GM10847 (cell line): ENCODE data around the gene RBM15.

Experiments
- POLR2A ChIP-seq: IDR thresholded peaks from 2 replicates; pipeline ENCODE4 v1.6.1; 2011; ENCODE audit not compliant: insufficient read length; ENCODE audit errors: extremely low read depth

RBM15 gene

DNA sequence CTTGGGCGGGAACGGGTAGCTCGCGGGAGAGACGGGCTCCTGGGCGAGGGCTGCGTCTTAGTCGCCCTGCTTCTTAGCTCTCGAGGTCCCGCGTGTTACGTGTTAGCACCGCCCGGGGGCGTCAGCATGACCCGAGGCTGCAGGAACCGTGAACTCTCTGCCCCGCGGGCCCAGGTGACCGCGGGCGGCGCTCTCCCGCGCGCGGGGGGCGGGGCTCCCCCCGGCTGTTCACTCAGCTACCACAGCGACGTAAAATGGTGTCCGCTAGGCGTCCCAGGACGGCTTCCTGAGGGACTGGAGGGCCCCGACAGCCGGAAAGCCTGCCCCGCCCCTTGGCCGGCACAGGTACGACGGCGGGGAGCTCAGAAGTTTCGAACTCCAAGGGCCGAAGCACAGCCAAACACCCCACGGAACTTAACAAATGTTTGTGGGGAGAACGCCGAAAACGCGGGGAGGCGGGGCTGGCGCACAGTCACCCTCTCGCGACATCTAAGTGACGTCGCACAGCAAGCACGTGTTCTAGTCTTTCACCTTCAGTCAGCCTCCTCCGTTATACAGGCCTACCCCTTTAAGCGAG, 780 bp upstream of the RBM15 start:
- no peak for TF ChIP-seq POLR2A

DNA sequence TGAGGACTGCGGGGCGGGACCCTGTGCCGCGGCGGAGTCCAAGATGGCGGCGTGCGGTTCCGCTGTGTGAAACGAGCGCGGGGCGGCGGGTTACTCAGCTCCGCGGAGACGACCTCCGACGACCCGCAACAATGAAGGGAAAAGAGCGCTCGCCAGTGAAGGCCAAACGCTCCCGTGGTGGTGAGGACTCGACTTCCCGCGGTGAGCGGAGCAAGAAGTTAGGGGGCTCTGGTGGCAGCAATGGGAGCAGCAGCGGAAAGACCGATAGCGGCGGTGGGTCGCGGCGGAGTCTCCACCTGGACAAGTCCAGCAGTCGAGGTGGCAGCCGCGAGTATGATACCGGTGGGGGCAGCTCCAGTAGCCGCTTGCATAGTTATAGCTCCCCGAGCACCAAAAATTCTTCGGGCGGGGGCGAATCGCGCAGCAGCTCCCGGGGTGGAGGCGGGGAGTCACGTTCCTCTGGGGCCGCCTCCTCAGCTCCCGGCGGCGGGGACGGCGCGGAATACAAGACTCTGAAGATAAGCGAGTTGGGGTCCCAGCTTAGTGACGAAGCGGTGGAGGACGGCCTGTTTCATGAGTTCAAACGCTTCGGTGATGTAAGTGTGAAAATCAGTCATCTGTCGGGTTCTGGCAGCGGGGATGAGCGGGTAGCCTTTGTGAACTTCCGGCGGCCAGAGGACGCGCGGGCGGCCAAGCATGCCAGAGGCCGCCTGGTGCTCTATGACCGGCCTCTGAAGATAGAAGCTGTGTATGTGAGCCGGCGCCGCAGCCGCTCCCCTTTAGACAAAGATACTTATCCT, 430 bp downstream of the RBM15 start:
- peak; percentile 87 for TF ChIP-seq POLR2A

DNA sequence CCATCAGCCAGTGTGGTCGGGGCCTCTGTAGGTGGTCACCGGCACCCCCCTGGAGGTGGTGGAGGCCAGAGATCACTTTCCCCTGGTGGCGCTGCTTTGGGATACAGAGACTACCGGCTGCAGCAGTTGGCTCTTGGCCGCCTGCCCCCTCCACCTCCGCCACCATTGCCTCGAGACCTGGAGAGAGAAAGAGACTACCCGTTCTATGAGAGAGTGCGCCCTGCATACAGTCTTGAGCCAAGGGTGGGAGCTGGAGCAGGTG, 961 bp downstream of the RBM15 start:
- no peak for TF ChIP-seq POLR2A

DNA sequence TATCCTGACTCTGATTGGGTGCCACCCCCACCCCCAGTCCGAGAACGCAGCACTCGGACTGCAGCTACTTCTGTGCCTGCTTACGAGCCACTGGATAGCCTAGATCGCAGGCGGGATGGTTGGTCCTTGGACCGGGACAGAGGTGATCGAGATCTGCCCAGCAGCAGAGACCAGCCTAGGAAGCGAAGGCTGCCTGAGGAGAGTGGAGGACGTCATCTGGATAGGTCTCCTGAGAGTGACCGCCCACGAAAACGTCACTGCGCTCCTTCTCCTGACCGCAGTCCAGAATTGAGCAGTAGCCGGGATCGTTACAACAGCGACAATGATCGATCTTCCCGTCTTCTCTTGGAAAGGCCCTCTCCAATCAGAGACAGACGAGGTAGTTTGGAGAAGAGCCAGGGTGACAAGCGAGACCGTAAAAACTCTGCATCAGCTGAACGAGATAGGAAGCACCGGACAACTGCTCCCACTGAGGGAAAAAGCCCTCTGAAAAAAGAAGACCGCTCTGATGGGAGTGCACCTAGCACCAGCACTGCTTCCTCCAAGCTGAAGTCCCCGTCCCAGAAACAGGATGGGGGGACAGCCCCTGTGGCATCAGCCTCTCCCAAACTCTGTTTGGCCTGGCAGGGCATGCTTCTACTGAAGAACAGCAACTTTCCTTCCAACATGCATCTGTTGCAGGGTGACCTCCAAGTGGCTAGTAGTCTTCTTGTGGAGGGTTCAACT, 2.1 kb downstream of the RBM15 start:
- no peak for TF ChIP-seq POLR2A

DNA sequence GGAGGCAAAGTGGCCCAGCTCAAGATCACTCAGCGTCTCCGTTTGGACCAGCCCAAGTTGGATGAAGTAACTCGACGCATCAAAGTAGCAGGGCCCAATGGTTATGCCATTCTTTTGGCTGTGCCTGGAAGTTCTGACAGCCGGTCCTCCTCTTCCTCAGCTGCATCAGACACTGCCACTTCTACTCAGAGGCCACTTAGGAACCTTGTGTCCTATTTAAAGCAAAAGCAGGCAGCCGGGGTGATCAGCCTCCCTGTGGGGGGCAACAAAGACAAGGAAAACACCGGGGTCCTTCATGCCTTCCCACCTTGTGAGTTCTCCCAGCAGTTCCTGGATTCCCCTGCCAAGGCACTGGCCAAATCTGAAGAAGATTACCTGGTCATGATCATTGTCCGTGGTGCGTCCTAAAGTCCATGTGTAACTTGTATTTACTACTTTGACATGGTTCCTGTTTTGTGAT, 2.7 kb downstream of the RBM15 start:
- no peak for TF ChIP-seq POLR2A

DNA sequence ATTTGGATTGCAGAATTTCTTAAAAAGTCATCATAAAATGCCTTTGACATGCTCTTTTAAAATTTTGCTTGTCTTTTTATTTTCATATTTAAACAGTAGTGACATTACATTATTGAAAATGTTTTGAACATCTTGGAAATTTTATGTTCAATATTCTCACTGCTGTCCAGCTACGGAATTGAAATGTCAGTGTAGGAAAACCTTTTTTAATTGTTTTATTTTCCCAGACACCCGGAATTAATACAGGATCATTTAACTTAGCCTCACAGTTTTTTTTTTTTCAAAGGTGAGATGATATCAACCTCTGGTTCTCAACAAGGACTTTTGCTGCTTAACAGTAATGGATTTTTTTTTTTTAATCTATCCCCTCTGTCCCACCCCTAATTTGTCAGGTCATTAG, 4.1 kb downstream of the RBM15 start:
- no peak for TF ChIP-seq POLR2A

DNA sequence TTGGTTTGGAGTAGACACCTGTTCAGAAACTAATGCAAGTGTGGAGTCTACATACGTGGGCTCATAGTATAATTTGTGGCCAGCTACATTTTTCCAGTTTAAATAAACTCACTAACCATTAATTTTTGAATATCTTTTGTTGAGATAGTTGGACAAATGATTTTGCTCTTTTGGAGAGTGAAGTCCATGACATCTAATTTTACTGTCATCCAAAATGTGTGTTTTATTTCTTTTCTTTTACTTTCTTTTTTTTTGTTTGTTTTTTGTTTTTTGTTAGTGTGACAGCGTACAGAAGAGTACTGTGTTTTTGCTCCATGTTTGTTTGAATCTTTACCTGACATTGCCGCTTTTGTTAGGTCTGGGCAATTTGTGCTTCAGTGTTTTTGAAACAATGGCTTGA, 5.0 kb downstream of the RBM15 start:
- no peak for TF ChIP-seq POLR2A

DNA sequence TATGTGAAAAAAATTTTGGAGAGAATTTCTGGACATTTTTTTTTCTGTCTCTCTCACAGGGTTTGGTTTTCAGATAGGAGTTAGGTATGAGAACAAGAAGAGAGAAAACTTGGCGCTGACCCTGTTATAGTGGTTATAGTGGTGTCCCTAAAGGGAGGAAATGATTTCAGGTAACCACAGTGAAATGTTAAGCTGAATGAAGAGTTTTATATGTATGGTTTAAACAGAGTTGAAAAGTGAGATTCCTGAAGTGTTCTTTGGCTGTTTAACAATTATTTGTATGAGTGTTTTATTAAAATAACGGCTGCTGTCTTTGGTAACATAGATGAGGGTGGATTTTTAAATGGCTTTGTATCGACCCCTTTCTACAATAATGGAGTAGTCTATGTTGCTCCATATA, 6.3 kb downstream of the RBM15 start:
- no peak for TF ChIP-seq POLR2A

DNA sequence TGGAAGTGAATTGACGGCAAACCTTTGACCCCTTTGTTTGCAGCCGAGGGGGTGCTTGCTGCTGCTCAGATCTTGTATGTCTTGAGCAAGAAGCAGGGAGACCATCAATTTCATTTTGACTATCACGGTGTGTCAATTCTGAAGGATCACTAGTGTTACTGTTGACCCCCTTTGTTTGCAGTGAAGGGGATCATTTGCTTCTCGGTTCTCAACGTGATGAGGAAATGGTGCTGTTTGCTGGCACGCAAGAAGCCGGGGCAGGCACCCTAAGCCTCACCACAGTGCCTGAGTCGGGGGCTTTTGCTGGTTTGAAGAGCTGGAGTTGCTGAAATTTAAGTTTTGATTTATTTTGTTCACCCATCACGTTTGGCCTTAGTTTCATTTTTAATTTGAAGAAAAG, 7.5 kb downstream of the RBM15 start:
- no peak for TF ChIP-seq POLR2A

DNA sequence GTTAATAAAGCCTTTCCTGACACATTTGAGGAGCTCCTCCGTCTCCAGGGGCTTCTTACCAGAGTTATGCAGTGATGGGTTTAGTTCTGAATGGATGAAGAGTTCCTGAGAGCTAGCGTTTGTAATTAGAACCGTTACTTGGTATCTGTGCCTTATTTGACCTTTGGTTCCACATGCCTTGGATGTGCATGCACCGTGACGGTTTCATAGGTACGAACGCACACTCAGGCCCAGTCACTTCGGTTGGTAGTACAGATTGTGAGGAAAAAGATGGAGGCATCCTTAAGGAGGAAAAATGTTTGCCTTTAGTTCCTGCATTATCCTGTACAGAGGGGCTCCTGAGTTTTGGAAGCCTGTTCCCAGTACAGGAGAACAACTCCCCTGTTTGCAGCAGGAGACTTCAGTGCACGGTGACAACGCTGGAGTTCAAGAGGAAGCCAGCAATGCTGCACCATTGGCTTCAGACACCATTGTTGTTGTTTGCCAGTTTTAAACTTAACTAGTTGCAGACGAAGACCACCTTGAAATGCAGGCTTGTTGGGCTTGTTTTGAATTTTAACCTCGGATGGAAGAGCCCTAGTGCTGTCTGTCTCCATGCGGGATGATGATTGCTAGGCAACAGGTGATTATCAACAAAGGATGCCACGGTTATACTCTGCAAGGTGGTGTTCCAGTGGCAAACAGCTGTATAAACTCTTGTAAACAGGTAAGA, 8.2 kb downstream of the RBM15 start:
- no peak for TF ChIP-seq POLR2A

DNA sequence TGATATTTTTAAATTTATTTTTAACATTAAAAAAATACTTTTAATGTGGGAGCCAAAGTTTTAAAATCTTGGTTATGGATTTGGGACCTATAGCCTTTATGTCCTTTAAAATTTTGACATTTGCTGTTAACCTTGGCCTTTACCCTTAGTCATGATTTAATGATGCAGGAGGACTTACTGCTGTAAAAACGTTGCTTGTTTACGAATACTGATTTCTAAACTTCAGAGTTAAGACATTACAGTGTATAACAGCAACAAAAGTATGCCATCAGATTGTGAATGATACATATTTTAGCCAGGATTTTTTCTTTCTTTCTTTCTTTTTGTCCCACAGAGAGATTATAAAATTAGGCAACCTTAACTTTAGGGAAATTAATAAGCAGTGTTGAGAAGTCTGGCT, 8.9 kb downstream of the RBM15 start:
- TF ChIP-seq POLR2A: no peak

DNA sequence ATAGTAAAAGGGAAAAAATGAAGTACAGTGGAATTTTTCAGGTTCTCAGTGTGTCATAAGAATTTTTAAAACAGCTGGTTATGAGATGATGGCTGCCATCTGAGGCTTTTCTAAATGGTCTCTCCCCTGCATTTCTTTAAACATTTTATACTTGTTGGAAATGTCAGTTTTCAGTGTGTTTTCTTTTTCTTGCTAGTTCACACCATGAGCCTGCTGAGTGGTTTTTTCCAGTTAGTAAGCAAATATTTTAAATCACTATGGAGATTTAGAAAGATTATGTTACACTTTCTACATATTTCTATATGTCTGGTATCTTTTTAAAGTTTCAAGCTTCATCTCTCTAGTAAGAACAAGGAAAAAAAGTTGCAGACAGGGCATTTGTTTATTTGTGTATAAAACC, 9.6 kb downstream of the RBM15 start:
- TF ChIP-seq POLR2A: no peak

DNA sequence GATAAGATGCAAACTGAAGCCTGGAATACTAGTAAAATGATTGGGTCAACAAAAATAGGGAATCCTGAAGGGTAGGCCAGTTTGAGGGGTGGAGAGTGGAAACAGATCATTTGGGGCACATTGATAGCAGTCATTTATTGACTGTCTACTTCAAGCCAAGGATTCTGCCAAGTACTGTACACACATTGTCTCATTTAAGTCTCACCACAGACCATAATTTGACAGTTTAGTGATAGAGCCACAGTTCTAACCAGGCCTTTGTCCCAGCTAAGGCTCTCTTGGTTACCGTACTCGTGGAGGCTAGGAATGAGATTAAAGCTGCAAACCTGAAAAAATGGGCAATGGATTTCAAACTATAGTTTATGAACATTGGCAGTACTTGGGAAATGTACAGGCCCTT, 11.2 kb downstream of the RBM15 start:
- TF ChIP-seq POLR2A: no peak

DNA sequence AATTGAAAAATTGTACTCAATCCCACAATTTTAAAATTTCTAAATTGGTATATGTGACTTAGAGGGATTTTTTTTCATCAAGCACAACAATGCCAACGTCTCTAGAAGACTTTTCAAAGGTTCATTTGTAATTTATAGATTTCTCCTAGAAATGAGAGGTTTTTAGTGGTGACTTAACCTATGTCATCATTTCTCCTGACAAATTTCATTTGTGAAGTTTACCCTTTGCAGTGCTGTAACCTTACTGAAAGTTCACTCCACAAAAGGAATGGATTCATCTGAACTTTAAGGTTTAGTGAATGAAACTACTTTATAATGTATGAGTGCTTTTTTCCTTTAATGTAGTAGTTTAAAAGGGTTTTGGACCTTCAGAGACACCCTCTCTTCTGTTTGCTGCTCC, 16.1 kb downstream of the RBM15 start:
- no peak for TF ChIP-seq POLR2A

DNA sequence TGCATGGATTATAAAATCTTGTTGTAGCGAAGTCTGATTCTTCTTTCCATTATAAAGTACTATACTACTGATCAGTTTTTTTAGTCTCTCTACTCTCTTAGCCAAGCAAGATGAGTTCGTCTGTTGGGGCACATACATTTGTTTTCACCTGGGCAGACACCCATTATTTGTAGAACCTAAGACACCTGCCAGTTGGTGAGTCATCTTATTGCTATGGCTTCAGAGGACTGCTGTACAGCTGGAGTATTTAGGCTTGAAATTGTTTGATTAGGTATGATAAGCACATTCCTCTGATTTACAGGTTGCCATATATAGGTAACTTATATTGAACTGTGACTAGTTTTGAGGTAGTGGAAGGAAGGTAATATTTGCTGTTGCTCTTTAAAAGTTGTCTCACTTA, 17.2 kb downstream of the RBM15 start:
- TF ChIP-seq POLR2A: no peak

DNA sequence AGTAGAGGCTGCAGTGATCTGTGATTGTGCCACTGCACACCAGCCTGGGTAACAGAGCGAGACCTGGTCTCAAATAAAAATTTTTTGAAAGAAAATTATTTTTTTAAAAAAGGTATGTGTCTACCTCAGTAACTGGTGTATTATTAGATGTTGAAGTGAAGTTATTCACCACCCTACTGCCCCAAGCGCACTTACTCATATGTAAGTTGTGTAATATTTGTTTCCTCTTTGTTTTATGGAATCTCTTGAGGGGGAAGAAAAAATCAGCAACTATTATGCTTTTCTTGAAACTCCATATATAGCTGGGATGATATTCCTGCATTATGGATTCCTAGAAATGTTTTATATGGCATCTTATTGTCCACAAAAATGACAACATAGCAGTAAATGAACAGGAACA, 21.3 kb downstream of the RBM15 start:
- no peak for TF ChIP-seq POLR2A
